Esophagus muscularis mucosa (tissue), 3 donors: ENCODE results near the gene ETV3.

ENCODE experiments used
- CTCF ChIP-seq, 3 experiments: fragments of 200-600 bp in 2 of 3; fragments of 450-650 bp in 1 of 3; sonication (generic) in 2 of 3; IDR thresholded peaks; one replicate each; pipeline ENCODE4 v1.5.1; 2017 to 2019; ENCODE audit warnings: antibody characterized with exemption in 3 of 3, mild to moderate bottlenecking in 2 of 3, moderate library complexity in 1 of 3
- POLR2A ChIP-seq: fragments of 450-650 bp; IDR thresholded peaks from one replicate; pipeline ENCODE4 v1.6.1; 2017; ENCODE audit warnings: antibody characterized with exemption, moderate library complexity, mild to moderate bottlenecking, low read depth

DNA sequence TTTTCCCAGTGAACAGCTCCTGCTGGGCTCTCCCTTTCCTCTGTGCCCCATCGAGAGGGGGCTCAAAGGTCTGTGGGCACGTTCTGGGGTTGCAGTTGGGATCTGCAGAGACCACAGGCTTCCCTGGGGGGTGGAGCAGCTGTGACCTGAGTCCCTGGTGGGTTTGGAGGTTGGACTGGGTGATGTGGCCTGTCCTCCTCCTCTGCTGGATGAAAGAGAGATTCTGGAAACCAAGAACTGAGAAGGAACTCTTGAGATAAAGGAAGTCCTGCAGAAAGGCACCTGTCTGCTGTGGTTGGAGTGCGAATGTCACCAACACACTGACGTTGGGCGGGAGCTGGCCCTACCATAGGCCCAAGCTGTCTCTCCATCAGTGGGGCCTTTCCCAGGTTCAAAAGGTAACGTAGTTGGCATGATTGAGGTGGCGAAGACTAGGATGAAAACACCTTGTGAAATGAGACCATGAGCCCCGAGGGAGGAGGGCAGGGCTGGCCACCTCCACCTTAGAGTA is 35.8 kb upstream of the ETV3 start:
- no peak for TF ChIP-seq CTCF (IDR thresholded peaks at IDR 0.05)
- no peak for TF ChIP-seq POLR2A
